HG03139 (cell line): ENCODE data around the gene SMIM38.
"Not testable (repeated sequence)": the region's sequence is repeated elsewhere in the genome, so short reads cannot be mapped to it uniquely, and the experiment has no call there.

Experiments used
- ATAC-seq: cut with Tn5 transposase; IDR thresholded peaks from one replicate; pipeline ENCODE4 v1.9.1; 2021; ENCODE audit not compliant: unreplicated experiment

The SMIM38 gene

DNA sequence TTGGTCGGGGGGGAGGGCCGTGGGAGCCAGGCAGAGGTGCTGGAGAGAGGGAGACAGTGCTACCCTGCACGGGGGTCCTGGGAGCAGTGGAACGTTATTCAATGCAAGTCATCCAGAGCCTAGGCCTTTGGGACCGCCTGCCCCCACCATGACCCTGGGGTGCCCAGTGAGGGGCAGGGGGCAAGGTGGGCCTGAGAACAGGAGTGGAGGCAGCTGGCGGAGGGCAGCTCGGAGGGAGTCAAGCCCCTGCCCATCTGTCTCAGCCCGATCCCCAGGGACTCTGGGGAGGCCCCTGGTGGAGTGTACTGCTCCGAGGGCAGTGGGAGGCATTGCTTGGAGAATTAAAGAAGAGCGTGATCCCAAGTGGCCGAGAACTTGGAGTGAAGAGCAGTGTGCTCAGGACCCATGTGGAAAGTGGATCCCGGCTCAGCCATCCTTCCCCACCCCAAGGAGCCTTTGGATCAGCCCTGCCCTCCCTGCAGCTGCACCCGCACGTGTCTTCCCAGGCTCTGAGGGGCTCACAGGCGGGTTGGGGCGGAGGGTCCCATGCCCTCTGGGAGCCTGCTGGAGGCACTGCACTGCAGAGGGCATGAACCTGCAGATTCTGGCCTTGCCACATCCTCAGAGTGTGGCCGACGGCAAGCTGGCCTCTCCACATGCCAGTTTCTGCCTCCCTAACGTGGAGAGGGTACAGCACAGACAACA is 34.0 kb upstream of the SMIM38 start:
- ATAC-seq, result no peak

DNA sequence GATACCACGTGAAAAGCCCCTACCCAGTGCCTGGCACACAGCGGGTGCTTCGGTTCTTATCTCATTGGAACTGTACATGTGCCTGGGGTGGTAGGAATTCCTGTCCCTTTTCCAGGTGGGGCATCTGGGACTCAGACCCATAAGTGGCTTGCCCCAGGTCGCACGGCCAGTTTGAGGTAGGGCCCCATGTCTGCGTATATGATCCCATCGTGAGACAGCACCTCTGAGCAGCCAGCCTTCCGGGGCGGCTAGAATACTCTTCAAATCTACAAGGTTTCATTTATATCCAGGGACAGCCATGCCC is 33.5 kb upstream of the SMIM38 start:
- no peak for ATAC-seq

DNA sequence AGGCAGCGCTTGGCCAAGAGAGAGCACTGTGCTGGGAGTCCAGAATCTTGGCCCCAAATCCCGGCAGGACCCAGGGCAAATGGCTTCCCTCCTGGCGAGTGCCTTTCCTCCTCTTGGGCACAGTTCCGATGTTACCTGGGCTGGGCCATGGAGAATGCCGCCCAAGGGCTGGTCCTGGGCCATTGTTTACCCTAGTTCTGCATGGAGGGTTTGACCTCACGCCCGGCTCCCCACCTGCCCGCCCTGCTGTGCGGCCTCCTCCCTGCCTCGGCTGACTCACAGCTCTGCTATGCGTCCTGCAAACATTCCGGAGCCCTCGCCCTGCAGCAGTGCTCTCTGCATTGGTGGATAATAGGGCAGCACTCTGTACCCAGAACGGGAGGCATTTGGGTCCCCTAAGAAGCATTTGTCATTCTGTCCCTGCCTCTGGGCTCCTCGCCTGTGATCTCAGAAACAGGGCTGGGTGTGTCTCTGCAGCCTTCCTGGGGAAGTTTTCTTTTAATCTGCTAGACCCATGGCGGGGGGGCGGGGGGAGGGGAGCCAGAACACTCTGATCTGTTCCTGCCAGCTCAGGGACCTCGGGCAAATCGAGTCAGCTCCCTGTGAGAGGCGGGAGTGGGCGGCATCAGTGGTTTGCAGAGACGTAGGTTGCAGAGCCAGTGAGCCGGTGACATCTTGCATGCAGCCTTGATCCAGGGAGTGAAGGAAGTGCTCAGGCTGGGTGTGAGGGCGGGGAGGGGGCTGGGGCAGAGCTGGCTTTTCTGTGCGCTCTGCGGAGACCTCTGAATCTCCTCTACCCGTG is 32.9 kb upstream of the SMIM38 start:
- no peak for ATAC-seq

DNA sequence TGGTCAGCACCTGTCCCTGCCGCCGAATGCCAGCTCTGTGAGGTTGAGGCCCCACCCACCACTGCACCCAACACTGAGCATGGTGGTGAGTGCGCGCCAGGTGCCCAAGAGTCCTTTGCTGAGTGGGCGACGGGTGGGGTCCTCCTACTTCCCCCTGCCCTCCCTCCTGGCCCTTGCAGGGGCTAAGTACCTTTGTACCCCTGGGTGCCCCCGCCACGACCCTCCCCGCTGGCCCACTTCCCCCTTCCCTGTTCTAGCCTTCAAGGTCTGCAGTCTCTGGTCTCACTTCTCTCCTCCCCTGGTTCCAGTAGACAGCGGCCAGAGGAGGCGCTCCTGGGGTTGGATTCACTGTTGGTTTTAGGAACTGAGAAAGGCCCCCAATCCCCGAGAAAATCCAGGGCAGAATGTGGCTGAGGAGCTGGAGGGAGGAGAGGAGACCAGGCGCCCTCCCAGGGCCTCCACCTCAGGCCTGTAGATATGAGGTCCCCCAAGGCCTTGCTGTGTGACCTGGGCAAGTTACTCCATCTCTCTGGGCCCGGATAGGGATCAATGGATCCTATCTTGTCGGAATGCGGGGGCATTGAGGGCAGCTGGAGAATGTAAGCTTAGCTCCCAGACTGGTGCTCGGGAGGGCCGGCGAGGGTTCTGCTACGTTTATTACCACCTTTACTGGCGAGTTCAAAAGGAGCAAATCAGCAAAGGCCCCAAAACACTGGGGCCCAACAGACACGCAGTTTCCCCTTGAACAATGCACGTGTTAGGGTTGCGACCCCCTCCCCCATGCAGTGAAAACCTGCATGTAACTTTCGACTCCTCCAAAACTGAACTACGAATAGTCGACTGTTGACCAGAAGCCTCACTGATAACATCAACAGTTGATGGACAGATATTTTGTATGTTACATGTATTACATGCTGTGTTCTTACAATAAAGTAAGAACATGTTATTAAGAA is 31.9 kb upstream of the SMIM38 start:
- ATAC-seq, result no peak

DNA sequence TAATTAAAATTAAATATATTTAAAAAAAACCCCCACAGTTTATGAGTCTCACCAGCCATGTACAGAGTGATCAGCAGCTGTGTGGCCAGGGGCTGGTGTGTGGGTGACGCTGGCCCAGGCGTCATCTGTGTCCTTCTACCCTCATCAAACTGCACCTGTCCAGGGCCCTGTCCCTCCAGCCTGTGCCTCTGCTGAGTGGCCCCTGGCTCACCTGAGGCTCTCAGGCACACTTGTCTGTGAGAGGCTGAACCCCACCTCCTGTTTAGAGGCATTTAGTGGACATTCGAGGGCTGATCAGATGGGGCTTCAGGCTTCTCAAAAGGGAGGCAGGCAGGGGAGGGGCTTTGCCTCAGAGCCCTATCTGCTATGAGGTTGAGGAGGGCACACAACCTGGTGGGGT is 29.9 kb upstream of the SMIM38 start:
- ATAC-seq, result no peak

DNA sequence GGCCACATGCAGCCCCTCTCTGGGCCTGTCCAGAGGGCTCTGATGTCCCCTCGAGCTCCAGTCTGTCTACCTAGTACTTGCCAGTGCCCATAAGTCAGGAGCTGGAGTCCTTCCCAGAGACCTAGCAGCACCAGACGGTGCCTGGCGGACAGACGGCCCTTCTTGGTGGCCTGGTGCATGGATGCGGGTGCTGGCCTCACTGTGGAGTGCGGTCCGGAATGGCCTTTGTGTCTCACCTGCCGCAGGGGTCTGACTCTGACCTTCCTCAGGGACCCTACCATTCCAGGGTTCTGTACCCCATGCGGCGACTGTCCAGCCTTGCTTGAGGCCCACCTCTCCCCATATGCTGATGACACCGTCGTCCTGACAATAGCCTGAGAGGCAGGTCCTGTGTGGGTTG is 29.4 kb upstream of the SMIM38 start:
- no peak for ATAC-seq

DNA sequence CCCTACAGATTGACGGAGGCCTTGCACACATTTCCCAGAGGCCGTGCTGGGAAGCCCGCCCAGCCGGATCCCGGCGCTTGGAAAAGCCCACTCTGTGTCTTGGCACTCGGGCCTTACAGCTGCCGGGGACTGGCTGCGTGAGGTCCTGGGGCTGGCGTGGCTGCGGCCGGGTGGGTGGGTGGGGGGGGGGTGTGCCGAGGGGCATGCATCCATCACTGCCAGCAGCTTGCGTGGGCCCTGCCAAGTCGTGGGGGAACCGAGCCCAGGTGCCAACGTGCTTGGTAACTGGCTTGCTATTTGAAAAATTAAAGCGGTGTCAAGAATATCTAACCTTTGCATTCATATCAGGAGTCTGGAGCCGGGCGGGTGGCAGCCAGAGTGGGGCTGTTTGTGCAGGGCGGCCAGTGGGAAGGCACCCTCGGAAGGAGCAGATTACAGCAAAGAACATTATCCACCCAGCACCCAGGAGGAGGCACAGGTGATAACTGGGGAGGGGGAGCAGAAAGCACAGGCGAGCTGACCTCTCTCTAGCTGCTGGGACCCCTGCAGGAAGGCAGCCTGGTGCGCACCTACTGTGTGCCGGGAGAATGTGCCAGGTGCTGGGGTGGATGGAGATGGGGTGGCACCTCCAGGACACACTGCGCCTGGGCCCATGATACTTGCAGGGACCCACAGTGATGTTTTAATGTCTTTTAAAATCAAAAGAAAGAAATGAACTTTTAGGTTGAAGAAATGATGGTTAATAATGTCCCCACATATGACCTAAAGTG is 28.5 kb upstream of the SMIM38 start:
- ATAC-seq, result no peak

DNA sequence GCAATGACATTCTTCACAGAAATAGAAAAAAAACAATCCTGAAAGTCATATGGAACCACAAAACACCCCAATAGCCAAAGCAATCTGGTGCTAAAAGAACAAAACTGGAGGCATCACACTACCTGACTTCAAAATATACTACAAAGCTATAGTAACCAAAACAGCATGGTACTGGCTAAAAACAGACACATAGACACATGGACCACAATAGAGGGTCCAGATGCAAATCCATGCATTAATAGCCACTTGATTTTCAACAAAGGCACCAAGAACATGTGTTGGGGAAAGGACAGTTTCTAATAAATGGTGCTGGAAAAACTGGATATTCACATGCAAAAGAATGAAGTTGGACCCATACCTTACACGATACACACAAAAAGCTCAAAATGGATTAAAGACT is 27.9 kb upstream of the SMIM38 start:
- no peak for ATAC-seq

DNA sequence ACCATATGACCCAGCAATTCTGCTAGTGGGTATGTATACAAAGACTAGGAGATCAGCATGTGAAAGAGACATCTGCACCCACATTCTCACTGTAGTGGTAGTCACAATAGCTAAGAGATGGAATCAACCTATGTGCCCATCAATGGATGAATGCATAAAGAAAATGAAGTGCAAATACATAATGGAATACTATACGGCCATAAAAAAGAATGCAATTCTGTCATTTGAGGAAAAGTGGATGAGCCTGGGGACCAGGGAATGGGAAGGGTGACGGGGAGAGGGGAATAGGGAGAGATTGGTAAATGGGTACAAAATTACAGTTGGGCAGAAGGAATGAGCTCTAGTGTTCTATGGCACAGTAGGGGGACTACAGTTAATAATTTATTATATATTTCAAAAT is 26.7 kb upstream of the SMIM38 start:
- ATAC-seq, result no peak

DNA sequence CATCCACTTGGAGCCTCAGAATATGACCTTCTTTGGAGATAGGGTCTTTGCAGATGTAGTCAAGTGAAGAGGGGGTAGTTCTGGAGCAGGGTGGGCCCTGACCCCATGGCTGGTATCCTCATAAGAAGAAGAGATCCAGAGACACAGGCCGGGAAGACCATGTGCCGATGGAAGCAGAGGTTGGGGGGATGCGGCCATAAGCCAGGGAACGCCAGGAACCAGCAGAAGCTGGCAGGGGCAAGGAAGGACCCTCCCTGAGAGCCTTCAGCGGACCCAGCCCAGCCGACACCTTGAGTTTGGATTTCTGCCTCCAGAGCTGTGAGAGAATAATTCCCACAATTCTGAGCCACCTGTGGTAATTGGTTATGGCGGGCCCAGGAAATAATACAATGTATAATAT is 26.1 kb upstream of the SMIM38 start:
- no peak for ATAC-seq

DNA sequence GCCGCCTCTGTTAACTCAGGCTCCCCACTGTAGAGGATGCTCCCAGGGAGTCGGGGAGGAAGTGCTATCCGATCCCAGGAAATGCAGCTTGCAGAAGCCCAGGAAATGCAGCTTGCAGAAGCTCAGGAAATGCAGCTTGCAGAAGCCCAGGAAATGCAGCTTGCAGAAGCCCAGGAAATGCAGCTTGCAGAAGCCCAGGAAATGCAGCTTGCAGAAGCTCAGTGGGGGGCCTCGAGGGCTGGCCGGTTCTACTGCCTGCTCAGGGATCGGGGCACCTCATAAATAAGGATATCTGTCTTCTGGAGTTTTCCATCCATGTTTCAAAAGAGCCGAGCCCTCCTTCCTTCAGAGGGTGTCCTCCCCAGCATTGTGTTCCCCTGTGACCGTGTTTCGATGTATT is 25.1 kb upstream of the SMIM38 start:
- no peak for ATAC-seq

DNA sequence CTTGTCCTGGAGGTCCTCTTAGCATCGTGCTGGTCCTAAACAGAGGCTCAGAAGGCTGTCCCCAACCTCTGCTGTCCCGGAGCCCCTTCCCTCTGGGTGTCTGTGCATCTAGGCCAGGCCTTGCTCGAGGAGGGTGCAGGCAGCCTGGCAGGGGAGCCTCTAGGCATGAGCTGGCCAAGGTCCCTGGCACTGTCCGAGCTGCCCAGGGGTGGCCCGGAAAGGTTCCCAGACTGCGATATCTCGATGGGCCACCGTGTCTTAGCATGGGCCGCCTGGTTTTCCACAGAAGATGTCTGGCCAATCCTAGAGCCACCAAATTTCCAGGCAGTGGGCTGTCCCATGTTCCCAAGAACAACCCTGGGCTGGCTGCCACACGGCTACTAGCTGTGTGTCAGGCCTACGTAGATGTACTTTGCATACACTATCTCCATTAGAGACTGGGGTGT is 24.6 kb upstream of the SMIM38 start:
- ATAC-seq, result no peak

DNA sequence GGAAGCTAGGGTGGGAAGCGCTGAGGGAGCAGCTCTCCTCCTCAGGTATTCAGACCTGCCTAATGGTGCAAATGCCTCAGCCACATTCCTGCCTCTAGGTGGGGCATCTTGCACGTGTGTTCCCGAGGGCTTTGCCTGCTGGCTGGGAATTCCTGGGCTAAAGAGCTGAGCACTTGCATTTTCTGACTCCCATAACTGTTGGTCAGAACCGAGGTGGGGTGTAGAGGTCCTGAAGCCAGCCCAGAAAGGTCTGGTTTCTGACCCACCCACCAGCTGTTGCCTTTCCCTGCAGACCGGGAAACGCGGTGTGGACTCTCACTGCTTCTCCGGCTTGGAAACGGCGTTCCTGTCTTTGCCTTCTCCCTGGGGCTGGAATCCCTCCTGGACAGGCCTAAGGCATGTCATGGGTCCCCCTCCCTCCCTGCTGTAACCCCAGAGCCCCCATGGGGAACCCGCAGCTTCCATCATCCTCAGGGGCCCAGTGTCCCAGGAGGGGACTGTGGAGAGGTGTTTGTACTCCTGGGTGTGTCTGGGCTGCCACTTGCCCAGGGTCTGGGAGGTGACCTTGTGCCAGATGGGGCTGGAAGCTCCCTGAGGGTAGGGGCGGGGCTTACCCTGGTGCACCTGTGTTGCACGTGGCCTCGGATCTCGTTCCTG is 24.0 kb upstream of the SMIM38 start:
- ATAC-seq, result no peak

DNA sequence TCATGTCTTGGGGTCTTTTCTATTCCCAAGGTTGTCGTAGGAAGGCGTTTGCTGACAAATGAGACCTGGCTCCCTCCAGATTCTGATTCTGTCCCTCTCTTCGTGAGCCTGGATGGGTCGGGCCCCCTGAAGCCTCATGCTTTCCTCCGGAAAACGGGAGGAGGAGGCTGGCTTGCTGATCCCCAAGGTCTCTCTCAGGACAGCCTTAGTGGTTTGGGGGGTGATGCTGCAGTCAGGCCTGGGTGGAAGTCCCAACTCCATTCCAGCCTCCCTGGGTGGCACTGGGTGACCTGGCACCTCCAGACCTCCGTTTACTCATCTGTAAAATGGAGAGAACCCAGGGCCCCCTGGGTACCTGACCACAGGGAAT is 23.4 kb upstream of the SMIM38 start:
- ATAC-seq, result no peak

DNA sequence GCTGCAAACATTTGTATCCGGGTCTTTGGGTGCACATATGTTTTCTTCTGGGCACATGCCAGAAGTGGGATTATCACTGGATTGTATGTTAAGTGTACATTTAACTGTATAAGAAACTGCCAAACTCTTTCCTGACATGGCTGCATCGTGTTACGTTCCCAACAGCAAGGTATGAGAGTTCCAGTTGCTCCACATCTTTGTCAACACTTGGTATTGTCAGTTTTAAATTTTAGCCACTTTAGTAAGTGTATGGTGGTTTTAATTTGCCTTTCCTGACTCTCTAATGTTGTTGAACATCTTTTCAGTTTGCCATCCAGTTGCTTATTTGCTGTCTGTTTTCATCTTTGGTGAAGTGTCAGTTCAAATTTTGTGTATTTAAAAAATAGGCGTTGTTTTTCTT is 22.5 kb upstream of the SMIM38 start:
- no peak for ATAC-seq

DNA sequence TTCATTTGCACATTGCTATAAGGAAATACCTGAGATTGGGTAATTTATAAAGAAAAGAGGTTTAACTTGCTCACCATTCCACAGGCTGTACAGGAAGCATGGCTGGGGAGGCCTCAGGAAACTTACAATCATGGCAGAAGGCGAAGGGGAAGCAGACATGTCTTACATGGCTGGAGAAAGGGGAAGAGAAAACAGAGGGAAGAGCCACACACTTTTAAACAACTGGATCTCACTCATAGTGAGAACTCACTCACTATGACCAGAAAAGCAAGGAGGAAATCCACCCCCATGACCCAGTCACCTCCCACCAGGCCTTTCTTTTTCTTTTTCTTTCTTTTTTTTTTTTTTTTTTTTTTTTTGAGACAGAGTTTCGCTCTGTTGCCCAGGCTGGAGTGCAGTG is 21.6 kb upstream of the SMIM38 start:
- not testable (repeated sequence) for ATAC-seq

DNA sequence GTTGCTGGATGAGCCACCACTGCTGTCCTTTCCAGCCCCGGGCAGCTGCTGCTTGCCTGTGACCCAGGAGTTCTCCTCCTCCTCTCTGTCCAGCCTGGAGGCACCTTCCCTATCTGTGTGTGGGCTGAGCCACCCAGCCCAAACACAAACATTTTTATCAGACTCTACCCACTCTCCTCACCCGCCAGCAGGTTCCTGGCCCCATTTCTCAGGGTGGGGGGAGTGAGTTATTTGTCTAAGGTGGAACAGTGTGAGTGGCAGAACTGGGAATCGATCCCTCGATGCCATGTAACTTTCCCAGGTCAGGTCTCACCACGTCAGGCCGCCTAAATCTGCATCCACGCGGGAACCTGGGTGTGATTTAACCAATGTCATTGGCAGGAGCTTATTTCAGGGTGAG is 20.8 kb upstream of the SMIM38 start:
- ATAC-seq, result no peak

DNA sequence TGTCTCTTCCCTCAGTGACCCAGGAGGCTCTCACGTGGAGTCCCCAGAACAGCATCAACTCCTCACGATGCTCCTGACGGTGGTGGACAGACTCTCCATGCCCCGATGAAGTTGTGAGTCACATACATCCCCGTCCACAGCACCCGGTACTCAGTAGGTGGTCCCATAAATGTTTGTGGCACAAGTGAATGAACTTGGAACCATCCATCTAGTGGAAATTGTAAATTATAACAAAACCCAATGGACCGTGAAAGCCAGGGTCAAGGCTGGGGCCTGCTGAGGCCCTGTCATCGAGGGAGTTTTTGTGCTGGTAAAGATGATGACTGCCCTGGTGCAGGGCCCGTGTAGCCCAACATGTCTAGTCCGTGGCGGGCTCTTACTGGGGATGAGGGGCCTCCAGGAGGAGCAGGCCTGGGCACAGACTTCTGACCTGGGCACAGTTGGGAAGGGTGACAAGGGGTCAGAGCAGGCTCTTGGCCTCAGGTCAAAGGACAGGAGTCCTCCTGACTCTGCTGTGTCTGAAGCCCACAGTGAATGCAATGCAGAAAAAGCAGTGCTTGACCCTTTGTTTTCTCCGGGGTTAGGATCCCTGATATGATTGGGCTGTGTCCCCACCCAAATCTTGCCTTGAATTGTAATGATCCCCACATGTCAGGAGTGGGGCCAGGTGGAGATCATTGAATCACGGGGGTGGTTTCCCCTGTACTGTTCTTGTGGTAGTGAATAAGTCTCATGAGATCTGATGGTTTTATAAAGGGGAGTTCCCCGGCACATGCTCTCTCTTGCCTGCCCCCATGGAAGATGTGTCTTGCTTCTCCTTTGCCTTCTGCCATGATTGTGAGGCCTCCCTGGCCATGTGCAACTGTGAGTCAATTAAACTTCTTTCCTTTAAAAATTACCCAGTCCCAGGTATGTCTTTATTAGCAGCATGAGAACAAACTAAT is 20.0 kb upstream of the SMIM38 start:
- ATAC-seq, result no peak

DNA sequence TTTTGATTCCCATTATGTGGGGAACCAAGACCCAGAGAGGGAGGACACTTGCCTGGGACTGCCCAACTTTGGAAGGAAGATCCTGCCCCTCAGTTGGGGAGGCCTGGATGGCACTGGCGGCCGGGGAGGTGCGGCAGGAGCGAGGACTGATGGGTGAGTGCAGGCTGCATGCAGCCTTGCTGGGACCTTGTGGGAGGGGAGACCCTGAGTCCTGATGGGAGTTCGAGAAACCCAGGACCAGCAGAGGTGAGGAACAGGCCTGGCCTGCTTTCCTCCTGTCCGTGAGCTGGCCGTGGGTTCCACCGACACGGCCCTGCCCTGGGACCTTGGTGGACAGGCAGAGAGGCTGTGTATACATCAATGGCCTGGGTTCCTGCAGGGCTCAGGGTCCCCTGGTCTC is 19.3 kb upstream of the SMIM38 start:
- no peak for ATAC-seq
